MM.1S (cell line): ENCODE measurements around the gene FOXP1.

Experiments
- DNase-seq: peaks from one replicate; pipeline ENCODE4 v3.0.0-alpha.2; 2015
- H2AFZ ChIP-seq: fragments of 300-600 bp; sonication (generic); 2 replicates; pipeline ENCODE4 v1.6.0; 2016; ENCODE audit warnings: antibody characterized with exemption, low read length
- H3F3A ChIP-seq: fragments of 300-600 bp; sonication (generic); 2 replicates; pipeline ENCODE4 v1.6.1; 2016; ENCODE audit warnings: mild to moderate bottlenecking, antibody characterized with exemption, low read length, moderate library complexity, mixed read lengths; ENCODE audit not compliant: insufficient read depth
- H3K27ac ChIP-seq: fragments of 300-600 bp; sonication (generic); 2 replicates; pipeline ENCODE4 v1.5.1; 2016; ENCODE audit warnings: mild to moderate bottlenecking, low read length
- H3K27me3 ChIP-seq: fragments of 300-600 bp; sonication (generic); replicated peaks from 2 replicates; pipeline ENCODE4 v1.6.0; 2016; ENCODE audit warnings: low read length; ENCODE audit not compliant: insufficient read depth
- H3K36me3 ChIP-seq: fragments of 300-600 bp; sonication (generic); replicated peaks from 2 replicates; pipeline ENCODE4 v1.6.1; 2016; ENCODE audit warnings: mild to moderate bottlenecking, low read length, mixed read lengths; ENCODE audit not compliant: insufficient read depth
- H3K4me1 ChIP-seq: fragments of 300-600 bp; sonication (generic); 2 replicates; pipeline ENCODE4 v1.6.1; 2016; ENCODE audit warnings: low read length, mixed read lengths
- H3K4me2 ChIP-seq: fragments of 300-600 bp; sonication (generic); 2 replicates; pipeline ENCODE4 v1.6.0; 2016; ENCODE audit warnings: low read depth, low read length
- H3K4me3 ChIP-seq: fragments of 300-600 bp; sonication (generic); 2 replicates; pipeline ENCODE4 v1.5.1; 2016; ENCODE audit warnings: low read length, mixed read lengths
- H3K79me2 ChIP-seq: fragments of 300-600 bp; sonication (generic); 2 replicates; pipeline ENCODE4 v1.6.1; 2016; ENCODE audit warnings: mixed run types, low read length, mixed read lengths
- H3K9ac ChIP-seq: fragments of 300-600 bp; sonication (generic); 2 replicates; pipeline ENCODE4 v1.6.1; 2016; ENCODE audit warnings: low read length, mixed read lengths
- H3K9me2 ChIP-seq: fragments of 300-600 bp; sonication (generic); replicated peaks from 2 replicates; pipeline ENCODE4 v1.6.1; 2016; ENCODE audit warnings: mild to moderate bottlenecking, low read length, mixed read lengths; ENCODE audit not compliant: insufficient read depth
- H3K9me3 ChIP-seq: fragments of 300-600 bp; sonication (generic); replicated peaks from 2 replicates; pipeline ENCODE4 v1.6.1; 2016; ENCODE audit warnings: mild to moderate bottlenecking, low read length, mixed read lengths; ENCODE audit not compliant: insufficient read depth
- H4K20me1 ChIP-seq: fragments of 300-600 bp; sonication (generic); 2 replicates; pipeline ENCODE4 v1.6.1; 2016; ENCODE audit warnings: mild to moderate bottlenecking, low read length, moderate library complexity, mixed read lengths; ENCODE audit not compliant: insufficient read depth
- CTCF ChIP-seq: fragments of 300-600 bp; sonication (generic); IDR thresholded peaks from 2 replicates; pipeline ENCODE4 v1.5.1; 2016; ENCODE audit warnings: antibody characterized with exemption, low read length, mixed read lengths
- EZH2 ChIP-seq: fragments of 300-600 bp; sonication (generic); optimal IDR thresholded peaks from 2 replicates; pipeline ENCODE3; 2017; ENCODE audit warnings: low read depth, mild to moderate bottlenecking, antibody characterized with exemption, low read length, mixed read lengths
- EZH2phosphoT487 ChIP-seq: fragments of 300-600 bp; sonication (generic); IDR thresholded peaks from 2 replicates; pipeline ENCODE4 v1.6.1; 2018; ENCODE audit warnings: antibody characterized with exemption, low read length

FOXP1 gene

DNA sequence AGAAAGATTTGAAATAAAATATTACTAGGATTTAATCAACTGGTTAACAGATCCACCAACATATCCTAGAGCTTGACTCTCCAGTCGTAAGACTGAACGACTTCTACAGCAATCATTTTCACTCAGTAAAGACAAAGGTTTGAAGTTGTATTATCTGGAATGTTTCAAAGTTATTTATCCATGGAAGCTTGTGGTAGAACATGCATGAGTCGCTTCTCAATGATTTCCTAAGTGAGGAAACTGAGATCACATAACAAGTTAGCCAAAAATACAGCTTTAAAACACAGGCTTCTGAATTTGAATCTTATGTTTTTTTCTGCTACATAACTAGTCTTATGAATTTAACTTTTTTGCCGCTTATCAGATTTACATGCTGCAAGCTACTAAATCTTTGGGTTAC is 241.8 kb downstream of the FOXP1 start:
- Histone ChIP-seq H2AFZ (no peak overlapping the region), H3K27me3 (no peaks in the 10 kb centered on the region), H4K20me1 (no peaks in the 10 kb centered on the region), H3K4me3 (no peak overlapping the region), H3K4me1 (no peaks in the 10 kb centered on the region), H3K4me2 (no peak overlapping the region), H3K9ac (no peak overlapping the region), H3K36me3 (no peaks in the 10 kb centered on the region), H3F3A (no peaks in the 10 kb centered on the region), H3K9me2 (no peaks in the 10 kb centered on the region), H3K79me2 (no peaks in the 10 kb centered on the region), H3K27ac (no peak overlapping the region), H3K9me3 (no peaks in the 10 kb centered on the region)
- no peak for TF ChIP-seq EZH2phosphoT487
- no peak for TF ChIP-seq EZH2
- no peak for TF ChIP-seq CTCF
- no peak for DNase-seq

- no peaks in the 10 kb centered on the region for H3K79me2 ChIP-seq
- no peaks in the 10 kb centered on the region for H4K20me1 ChIP-seq
- TF ChIP-seq CTCF (no peak), EZH2 (no peak), EZH2phosphoT487 (no peak)
- no peak overlapping the region for H3K9ac ChIP-seq
- no peaks in the 10 kb centered on the region for H3K9me3 ChIP-seq
- no peak overlapping the region for H3K27ac ChIP-seq
- no peaks in the 10 kb centered on the region for H3F3A ChIP-seq
- H2AFZ ChIP-seq = no peak overlapping the region
- H3K9me2 ChIP-seq = no peaks in the 10 kb centered on the region
- no peaks in the 10 kb centered on the region for H3K4me1 ChIP-seq
- no peaks in the 10 kb centered on the region for H3K27me3 ChIP-seq
- DNase-seq = no peak
- no peak overlapping the region for H3K4me2 ChIP-seq
- H3K4me3 ChIP-seq = no peak overlapping the region
- H3K36me3 ChIP-seq = no peaks in the 10 kb centered on the region
These were observed 244.5 kb downstream of the FOXP1 start for GRCh38 chr3:71339049-71339448.

- no peaks in the 10 kb centered on the region for H3K36me3 ChIP-seq
- no peak for DNase-seq
- no peak overlapping the region for H2AFZ ChIP-seq
These were observed 250.7 kb downstream of the FOXP1 start for GRCh38 chr3:71332813-71333212.

More at GRCh38 chr3:71332813-71333212, 250.7 kb downstream of the FOXP1 start:
- no peak overlapping the region for H3K4me2 ChIP-seq
- H3F3A ChIP-seq = no peaks in the 10 kb centered on the region
- no peaks in the 10 kb centered on the region for H4K20me1 ChIP-seq
- H3K27ac ChIP-seq = no peak overlapping the region
- TF ChIP-seq EZH2phosphoT487 (no peak), EZH2 (no peak), CTCF (no peak)
- no peaks in the 10 kb centered on the region for H3K79me2 ChIP-seq
- H3K4me3 ChIP-seq = no peak overlapping the region
- no peaks in the 10 kb centered on the region for H3K9me3 ChIP-seq
- H3K27me3 ChIP-seq = no peaks in the 10 kb centered on the region
- H3K4me1 ChIP-seq = no peaks in the 10 kb centered on the region
- no peak overlapping the region for H3K9ac ChIP-seq
- H3K9me2 ChIP-seq = no peaks in the 10 kb centered on the region
